GM21515 (cell line): ENCODE results near the gene LIPC.

ENCODE experiments used
- ATAC-seq: cut with Tn5 transposase; IDR thresholded peaks from one replicate; pipeline ENCODE4 v1.9.1; 2021; ENCODE audit not compliant: unreplicated experiment

The LIPC gene

DNA sequence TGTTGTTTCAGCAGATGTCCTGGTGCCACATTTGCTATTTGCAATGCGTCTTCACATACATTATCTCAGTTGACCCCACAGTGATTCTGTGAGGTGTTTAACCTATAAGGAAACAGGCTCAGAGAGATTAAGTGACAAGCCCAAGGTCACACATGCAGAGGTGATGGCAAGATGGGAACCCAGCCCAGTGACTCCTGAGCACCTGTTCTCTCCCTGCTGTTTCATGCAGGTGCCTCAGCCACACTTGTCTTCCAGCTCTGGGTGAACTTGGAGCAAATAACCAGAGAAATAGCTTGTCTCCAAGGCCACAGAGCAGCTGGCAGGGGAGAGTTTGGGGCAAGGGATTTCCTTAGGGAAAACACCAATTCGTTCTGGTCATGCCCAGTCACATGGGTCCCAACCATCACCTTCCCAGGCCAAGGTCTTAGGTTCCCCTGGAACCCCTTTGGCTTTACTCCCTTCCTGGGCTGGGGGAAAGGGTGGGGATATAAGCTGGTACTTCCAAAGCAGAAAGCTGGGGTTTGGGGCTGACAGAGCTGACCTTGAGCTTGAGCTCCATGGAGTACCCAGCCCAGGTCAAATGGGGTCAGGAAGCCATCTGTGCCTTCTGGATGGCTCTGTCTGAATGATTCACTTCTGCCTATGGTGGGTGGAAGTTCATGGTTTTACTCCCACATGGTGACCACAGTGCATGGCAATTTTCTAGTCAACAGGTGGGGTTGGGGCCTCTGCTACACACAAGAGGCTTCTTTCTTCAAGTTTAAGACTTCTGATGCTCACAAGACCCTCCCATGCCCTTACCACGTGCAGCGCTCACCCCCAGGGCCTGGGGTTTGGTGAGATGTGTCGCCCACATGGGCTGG, 22.4 kb downstream of the LIPC start:
- no peak for ATAC-seq

DNA sequence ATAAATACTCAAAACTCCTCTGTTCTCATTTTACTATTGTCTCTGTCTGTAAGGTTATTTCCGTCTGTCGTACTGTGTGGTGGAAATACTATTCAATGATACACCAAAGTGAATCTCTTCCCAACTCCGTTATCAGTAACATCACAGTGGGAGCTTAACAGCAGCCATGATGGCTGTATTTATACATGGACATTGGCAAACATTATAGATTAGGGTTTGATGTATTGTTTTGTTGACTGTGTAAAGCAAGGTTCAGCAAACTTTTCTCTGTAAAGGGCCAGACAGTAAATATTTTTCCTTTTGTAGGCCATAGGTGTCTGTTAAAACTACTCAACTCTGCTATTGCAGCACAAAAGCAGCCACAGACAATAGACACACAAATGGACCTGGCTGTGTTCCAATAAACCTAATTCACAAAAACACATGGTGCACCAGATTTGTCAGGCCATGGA, 23.2 kb downstream of the LIPC start:
- no peak for ATAC-seq

DNA sequence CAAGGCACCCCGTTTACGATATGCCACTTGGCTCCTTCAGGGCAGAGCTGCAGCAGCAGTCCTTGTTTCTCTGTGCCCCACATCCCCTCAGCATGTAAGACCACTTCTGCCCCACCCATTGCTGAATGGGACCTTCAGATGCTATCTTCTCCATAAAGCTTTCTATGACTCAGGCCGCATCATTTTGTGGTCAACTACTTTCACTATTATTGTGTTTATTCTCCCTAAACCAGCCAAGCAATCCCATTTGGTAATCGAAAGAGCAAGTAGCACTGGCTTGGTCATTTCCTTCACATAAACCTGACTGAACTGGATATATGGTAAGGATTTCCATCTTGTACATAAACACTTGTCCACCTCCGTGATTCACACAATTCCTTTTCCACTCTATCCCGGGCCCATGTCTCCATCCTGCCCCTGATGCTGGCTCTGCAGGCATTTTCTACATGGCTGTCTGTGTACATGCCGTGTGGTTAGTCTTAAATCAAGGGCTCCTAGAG, 25.7 kb downstream of the LIPC start:
- peak; percentile 44 for ATAC-seq

DNA sequence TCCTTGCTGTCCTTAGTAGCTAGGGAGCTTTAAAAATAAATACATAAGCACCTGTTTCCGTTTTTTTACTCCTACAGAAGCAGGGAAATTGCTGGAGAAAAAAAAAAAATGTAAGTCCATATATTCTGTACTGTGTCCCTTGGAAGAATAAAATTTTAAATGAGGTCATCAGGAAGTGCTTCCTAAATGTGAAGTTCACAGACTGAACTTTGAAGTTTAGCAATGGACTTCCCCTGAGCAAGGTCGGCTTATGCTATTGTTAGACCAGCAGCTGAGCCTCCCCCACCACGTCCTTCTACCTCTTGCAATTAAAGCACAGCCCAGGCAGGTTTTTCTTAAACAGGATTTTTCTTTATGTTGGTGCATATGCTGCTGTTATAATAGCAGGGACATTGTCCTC, 26.3 kb downstream of the LIPC start:
- no peak for ATAC-seq

DNA sequence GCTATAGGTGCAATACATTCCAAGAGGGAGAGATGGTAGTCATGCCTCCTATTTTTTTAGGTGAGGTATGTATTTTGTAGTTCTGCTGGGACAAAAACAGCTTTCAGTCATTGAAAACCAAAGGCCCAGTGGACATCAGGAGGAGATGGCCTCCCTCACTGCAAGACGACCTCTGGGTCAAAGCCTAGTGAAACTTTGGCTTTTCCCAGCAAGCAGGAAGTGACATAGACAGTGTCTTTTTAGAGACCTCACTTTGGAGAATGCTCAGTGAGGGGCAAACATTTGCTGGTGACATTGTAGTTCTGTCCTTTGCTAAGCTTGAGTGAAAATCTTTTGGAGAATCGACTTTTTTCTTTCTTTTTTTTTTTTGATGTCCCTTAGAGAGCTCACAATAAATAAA, 27.3 kb downstream of the LIPC start:
- ATAC-seq, result no peak

DNA sequence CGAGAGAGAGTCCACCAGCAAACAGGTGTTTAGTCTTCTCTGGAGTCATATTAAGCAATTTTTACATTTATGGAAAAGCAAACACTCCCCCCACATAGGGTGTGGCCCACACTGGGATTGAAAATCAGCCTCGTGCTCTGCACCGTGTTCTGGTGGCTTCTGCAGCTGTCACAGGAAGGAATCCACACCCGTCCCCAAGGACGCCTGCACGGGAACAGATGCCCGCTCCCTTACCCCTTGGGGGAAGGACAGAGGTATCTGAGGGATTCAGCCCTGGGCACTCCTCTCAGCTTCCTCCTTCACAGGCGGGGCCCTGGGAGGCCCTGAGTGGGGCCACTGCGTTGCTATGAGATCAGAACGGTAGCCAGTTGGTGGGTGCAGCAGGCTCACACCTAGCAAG, 27.8 kb downstream of the LIPC start:
- no peak for ATAC-seq

DNA sequence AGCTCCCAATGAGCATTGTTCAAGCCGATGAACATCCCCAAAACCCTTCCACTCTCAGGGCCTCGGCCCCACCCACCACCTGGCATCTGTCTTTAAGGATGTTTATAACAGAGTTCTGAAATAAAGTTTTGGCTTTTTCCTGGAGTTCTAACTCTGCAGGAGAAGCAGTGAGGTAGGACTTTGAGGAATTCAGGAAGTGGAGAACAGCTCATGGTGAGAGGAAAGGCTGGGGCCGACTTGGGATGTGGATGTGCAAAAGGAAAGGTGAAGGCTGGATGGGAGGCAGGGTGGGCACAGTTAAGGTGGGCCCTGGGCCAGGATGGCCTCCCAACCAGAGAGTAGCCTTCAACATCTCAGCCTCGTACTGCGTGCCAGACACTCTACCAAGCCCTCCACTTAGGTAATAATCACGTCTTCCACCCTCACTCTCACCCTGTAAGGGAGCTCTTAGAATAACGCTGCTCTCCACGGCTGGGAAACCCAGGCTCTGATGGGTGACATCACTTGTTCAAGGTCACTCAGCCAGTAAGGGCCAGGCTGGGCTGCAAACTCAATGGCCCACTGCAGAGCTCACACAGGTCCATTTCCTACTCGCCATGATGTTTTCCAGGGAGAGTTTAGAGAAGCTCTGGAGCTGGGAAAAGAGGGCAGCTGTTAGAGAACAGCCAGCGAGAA, 28.5 kb downstream of the LIPC start:
- ATAC-seq, result no peak

DNA sequence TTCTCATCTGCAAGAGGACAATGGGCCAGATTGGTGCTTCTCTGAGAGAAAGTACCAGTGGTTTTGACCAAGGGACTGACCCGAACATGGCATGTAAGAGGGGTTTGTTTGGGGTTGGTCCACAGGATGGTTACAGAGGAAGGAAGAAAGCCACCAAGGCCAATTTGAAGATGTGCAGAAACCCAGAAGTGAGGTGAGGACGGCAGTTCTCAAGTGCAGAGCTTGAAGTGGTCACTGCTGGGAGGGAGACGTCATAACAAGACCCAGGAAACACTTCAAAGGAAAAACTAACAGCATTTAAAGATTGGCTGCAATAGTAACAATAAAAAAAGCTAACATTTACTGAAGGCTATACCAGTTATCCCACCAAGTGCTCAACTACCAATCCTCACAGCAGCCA, 29.1 kb downstream of the LIPC start:
- no peak for ATAC-seq

DNA sequence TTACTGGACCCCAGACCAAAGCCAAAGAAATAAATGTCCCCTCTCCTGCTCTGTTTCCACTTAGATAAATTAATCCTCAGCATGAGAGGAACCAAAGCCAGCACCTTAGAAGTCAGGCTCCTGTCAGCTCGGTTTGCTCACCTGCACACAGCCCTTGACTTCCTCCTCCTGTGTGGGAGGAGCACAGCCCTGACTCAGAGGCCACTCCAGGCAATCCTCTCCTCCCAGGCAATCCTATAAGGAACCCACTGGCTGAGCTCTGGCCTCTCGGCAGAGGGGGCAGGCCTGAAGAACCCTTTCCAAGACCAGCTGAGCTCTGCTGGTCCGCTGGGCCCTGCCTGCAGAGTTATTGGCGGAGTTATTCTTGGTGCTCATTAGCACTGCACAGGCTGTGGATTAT, 30.8 kb downstream of the LIPC start:
- ATAC-seq, result no peak

DNA sequence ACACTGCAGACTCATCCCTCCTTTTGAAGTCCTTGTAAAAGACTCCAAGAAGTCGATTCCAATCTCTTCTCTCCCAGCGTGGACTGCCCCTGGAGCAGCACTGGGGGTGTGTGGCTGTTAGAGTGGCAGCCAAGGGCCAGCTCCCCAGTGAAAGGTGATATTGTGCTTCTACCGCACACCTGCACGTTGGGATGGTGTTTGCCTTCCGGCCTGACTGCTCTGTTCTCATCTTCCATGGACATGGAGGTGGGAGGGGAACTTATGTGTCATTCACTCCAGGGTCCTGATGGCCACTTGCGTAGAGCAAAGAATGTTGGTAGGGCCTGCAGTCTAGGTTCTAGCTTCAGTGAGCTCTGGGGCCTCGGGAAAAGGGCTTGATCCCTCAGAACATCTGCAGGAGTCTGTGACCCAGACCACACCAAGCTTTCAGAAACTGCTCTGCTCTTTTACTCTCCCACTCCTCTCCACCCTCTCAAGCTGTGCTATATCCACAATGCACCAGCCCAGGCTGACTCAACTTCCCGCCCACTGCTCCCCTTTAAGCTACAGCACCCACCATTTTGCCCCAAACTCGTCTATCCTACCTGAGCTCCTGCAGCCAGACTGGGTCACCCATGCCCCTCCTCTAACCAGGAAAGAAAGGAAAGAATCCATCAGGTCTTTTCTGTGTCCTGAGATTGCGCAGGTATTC, 31.3 kb downstream of the LIPC start:
- no peak for ATAC-seq

DNA sequence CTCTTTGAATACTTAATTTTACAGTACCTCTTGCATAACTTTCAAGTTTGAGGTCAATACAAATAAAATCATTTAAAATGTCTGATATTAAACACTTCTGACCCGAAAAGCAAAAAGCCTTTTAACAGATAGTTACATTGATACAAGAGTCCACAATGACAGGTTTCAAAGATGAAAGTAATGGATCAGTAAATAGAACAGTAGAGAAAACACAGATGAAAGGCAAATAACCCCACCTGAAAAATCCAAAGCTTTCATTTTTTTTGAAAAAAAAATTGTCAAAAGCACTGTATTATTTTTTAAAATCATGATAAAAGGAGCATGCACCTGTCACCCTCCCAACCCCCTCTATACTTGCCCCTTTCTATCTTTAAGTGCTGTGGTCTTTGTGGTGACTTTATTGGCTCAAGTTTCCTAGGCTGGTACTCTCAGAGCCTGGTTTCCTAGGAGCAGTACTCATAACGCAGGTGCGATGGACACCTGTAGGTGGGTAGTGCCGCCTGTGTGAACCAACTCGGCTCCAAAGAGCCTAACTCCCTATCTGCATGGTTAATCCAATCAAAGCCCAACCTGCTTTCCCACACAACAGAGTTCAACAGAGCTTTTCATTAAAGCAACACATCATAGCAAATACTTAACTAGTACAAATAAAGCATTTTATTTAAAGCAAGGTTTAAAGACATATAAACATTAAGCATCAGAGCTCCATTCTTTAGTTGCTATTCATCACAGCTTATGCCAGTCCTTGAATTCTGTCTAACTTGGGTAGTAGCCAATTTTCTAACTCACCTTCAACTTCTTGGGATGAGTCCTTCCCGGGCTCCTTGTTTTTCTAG, 32.2 kb downstream of the LIPC start:
- ATAC-seq, result no peak

DNA sequence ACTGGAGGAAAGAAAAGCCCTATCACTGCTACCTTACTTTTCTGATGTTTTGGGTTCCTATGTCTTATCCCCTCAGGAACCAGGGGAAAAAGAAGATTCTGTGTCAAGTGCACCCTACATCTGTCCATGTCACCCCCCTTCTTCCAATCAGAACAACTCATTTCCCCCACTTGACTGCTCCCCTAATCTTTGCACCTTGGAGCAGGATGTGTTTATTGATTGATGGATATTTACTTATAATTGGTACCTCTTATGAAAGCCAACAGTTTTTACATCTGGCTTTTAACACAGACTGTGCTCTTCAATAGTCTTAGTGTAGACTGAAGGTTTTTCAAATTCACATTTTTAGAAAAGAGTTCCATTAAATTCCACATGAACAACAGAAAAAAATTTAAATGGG, 33.3 kb downstream of the LIPC start:
- ATAC-seq, result no peak

DNA sequence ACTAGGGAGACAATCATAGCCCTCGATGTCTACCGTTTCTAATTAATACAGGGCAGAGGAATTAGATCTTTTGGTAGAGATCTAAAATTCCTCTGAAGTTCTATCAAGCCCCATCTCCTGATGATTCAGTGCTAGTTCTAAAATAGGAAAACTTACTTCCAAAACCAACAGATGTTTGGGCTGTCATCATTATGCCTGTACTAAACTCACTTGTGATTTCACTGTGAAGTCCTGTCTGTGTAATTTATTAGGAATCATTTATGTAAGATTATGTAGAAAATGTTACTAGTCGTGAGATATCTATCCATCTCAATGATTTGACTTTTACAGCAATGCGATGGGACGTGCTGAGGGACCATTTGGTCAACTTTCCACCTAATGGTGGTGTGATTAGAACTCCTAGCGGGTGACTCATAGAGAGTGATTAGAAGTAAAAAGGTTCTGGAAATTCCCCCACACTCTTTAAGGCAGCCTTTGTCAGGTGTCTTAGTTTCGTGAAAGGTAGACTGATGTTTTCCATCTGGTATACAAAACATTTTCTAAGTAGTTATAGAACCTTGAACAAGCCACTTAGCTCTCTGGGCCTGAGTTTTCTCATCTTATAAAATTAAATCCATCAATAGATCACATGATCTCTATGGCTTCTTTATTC, 34.2 kb downstream of the LIPC start:
- ATAC-seq, result no peak

DNA sequence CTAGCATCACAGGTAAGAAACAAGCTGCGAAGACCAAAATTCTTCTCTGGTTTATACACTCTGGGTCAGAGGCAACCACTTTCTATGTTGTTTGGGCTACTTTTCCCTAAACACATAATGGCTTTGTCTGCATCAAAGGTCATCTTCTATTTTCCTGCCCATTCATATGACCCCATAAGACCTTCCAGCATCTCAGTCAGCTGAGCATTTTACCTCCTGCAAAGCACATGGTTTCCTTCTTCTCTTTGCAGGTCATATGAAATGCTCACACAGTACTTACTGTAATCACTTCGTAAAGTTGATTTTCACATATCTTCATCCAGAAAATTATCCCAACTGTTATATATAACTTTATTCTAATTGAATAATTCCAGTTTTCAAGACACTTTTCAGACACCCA, 34.8 kb downstream of the LIPC start:
- ATAC-seq, result no peak

DNA sequence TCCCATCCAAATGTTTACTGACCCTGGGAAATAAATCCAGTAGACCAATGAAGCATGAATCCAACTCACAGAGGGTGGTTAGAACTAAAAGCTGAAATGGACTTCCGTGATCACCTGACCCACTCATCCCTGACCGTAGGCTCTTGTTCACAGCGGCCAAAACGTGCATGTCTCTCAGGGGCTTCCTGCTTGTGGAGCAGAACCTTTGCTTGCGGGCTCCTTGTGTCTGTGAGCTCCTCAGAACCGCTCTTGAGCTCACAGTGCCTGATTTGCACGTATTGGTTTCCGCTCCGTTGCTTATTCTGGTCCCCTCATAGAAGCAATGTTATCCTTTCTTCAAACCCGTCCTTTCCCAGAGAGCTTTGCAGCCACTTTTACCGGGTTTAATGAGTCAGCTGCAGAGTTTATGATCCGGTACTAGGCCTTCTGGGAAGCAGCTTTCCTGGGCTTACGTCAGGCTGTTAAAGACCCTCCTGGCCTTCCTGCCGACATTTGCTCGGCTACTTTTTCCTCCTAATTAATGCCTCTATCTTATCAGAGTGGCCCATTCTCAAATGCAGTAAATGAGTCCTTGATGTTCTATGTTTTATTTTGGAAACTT, 35.4 kb downstream of the LIPC start:
- no peak for ATAC-seq

DNA sequence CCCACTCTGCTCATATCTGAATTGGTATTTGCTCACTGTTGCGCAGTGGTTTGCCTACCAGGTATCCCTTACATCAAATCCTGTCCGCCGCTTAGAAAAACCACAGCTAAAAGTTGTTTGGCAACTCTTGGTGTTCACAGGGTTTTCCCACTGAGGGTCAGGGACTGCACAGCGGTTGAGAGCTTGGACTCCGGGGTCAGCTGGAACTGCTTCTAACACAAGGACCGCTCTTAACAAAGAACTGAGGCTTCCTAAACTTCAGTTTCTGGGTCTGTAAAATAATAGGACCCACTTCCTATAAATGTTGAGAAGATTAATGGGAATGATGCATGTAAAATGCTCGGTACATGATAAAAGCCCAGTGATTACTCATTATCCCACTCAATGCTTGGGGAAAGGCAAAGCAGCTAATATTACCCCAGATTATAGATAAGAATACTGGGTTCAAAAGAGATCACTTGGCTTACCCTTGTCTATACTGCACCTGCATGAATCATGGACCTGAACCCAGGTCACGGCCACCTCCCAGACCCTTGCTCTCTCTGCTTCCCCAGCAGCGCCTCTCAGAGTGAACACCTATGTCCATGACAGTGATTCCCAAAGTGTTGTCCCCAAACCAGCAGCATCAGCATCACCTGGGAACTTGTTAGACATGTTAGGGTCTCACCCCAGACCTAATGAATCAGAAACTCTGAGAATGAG, 36.1 kb downstream of the LIPC start:
- no peak for ATAC-seq

DNA sequence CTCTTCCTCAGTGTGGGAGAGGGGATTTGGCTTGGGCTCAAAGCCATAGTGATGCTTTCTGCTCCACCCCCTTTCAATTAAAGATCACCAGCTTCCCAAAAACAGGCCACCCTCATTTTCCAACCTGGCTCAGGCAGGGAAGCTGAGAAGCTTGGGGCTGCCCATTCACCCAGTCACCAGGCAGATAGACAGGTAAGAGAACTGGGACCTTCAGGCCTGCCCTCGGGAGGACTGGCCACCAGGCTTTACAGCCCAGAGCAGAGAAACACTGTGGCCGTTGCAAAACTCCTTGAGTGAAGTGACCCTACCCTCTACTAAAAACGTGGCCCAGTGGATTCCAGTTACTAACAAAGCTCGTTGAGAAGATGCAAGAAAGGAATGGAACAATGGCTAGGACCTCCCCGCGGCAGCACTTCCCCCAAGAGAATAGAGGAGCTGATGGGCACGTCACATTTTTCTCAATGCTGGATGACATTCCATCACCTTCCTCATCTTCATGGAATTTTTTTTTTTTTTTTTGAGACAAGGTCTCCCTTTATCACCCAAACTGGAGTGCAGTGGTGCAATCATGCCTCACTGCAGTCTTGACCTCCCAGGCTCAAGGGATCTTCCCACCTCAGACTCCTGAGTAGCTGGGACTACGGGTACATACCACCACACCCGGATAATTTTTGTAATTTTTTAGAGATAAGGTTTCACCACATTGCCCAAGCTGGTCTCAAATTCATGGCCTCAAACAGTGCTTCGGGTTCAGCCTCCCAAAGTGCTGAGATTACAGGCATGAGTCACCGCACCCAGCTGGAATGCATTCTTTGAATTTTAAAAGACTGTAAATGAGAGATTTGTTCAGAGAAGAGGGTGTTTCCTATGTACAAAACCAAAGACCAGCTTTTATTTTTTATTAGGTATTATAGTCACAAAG, 37.9 kb downstream of the LIPC start:
- no peak for ATAC-seq

DNA sequence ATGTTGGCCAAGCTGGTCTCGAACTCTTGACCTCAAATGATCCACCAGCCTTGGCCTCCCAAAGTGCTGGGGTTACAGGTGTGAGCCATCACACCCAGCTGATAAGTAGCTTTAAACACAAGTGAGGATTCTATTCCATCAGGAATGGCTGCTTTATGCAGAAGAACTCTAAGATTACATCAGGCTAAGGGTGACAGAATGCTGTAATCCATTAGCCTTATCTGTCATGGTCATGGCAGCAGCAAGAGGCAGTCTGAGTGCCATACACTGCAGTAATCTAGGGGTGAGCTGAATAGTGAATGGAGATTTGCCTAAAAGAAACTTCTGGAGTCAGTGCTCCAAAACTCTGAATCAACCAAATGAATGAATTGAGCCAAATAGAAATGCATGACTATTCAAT, 39.6 kb downstream of the LIPC start:
- ATAC-seq, result no peak
